ENCODE results near the gene KREMEN1. TPM values are rescaled to one million over a fixed set of nuclear protein-coding genes. Genes with fewer than 3 reads are reported as not detected.

KREMEN1 gene
- total RNA-seq, 1 donor from 2014 or later, result 5.8 TPM

DNA sequence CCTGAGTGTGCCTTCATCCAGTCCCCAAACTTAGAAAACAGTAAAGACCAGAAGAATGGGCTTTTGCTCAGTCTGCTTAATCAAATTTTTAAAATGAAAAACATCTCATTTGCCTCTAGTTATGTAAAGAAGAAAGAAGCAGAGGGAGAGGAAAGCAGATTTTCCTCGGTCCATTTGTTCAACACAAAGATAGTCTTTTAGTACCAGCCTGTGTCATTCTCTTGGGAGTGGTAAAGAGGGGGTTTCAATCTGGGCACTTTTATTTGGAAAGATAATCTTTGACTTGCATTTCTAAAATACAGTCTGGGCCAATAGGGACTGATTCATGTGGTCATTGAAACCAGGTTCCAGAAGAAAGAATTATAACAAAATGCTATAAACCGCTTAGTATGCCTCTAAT is 29.5 kb downstream of the KREMEN1 start:
- DNase-seq (ENCODE audit: low read depth) (no peak), FAIRE-seq (no peak)
- H3K27me3 ChIP-seq (ENCODE audit: control insufficient read depth, insufficient read depth, low read length), result no peaks in the 10 kb centered on the region
- no peak overlapping the region for H3K4me3 ChIP-seq (ENCODE audit: low read depth, low read length)
- H3K36me3 ChIP-seq (ENCODE audit: control insufficient read depth, insufficient read depth, low read length), result peaks cover 3% of the 10 kb centered on the region
- TF ChIP-seq, protein P1, sequence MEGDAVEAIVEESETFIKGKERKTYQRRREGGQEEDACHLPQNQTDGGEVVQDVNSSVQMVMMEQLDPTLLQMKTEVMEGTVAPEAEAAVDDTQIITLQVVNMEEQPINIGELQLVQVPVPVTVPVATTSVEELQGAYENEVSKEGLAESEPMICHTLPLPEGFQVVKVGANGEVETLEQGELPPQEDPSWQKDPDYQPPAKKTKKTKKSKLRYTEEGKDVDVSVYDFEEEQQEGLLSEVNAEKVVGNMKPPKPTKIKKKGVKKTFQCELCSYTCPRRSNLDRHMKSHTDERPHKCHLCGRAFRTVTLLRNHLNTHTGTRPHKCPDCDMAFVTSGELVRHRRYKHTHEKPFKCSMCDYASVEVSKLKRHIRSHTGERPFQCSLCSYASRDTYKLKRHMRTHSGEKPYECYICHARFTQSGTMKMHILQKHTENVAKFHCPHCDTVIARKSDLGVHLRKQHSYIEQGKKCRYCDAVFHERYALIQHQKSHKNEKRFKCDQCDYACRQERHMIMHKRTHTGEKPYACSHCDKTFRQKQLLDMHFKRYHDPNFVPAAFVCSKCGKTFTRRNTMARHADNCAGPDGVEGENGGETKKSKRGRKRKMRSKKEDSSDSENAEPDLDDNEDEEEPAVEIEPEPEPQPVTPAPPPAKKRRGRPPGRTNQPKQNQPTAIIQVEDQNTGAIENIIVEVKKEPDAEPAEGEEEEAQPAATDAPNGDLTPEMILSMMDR (IDR thresholded peaks at IDR 0.05; ENCODE audit: insufficient read depth, low read length, severe bottlenecking), result no peak

DNA sequence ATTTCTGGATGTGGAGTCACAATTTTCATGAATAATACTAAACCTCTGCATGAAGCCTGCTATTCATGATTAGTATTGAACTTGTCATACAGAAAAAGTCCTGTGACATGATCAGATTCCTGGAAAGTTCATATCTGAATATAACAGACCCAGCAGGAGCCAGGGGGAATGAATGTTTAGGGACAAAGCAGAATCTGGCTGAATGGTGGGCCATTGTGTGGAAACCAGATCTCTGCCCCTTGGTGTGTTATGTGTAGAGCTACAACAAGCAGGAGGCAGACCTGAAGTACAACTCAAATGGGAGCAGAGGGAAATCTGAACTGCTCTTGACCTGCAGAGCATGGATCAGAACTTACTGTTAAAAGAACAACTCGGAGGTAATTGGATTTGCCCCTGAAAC is 30.3 kb downstream of the KREMEN1 start:
- Histone ChIP-seq H3K4me3 (ENCODE audit: low read depth, low read length) (no peak overlapping the region), H3K27me3 (ENCODE audit: control insufficient read depth, insufficient read depth, low read length) (no peaks in the 10 kb centered on the region), H3K36me3 (ENCODE audit: control insufficient read depth, insufficient read depth, low read length) (peaks cover 3% of the 10 kb centered on the region)
- TF ChIP-seq, protein P1 (IDR thresholded peaks at IDR 0.05; ENCODE audit: insufficient read depth, low read length, severe bottlenecking), result no peak
- FAIRE-seq, result no peak
- no peak for DNase-seq (ENCODE audit: low read depth)

DNA sequence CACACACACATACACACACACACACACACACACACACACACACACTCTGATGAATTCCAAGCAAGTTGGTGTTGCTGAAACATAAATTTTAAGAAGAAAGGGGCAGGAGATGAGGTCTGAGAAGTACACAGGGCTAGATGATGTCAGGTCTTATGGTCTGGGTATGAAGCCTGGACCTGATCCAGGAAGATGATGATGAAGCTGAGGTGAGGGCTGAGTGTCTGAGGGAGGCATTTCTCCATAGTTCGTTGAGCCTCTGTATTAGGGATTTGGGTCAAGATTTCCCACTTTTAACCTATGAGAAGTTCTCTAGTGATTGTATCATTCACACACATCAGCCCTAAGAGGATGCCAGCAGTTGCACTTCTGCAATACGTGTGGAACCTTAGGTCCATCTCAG is 32.6 kb downstream of the KREMEN1 start:
- Histone ChIP-seq H3K27me3 (ENCODE audit: control insufficient read depth, insufficient read depth, low read length) (no peaks in the 10 kb centered on the region), H3K36me3 (ENCODE audit: control insufficient read depth, insufficient read depth, low read length) (peaks cover 2% of the 10 kb centered on the region), H3K4me3 (ENCODE audit: low read depth, low read length) (no peak overlapping the region)
- FAIRE-seq, result no peak
- no peak for DNase-seq (ENCODE audit: low read depth)
- TF ChIP-seq, protein P1 (IDR thresholded peaks at IDR 0.05; ENCODE audit: insufficient read depth, low read length, severe bottlenecking), result no peak

DNA sequence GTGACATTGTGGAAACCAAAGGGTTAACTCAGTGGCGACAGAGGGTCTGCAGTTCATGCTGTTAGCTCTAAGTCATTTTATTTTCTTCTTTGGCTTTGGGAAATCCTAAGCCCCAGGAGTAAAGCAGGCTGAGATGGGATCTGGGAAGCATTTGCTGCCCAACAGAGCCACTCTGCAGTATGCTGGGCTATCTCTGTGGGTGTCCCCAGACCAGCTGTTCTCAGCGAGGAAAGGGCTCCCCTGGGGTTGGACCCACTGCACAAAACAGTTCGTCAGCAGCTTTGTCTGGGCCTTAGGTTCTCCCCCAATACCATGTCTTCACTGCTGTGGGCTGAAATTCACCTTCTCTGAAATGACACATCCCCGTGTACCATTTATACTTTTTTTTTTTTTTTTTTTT is 34.0 kb downstream of the KREMEN1 start:
- Histone ChIP-seq H3K27me3 (ENCODE audit: control insufficient read depth, insufficient read depth, low read length) (no peaks in the 10 kb centered on the region), H3K36me3 (ENCODE audit: control insufficient read depth, insufficient read depth, low read length) (peaks cover 2% of the 10 kb centered on the region), H3K4me3 (ENCODE audit: low read depth, low read length) (no peak overlapping the region)
- TF ChIP-seq, protein P1 (IDR thresholded peaks at IDR 0.05; ENCODE audit: insufficient read depth, low read length, severe bottlenecking), result no peak
- DNase-seq (ENCODE audit: low read depth) (no peak), FAIRE-seq (no peak)

DNA sequence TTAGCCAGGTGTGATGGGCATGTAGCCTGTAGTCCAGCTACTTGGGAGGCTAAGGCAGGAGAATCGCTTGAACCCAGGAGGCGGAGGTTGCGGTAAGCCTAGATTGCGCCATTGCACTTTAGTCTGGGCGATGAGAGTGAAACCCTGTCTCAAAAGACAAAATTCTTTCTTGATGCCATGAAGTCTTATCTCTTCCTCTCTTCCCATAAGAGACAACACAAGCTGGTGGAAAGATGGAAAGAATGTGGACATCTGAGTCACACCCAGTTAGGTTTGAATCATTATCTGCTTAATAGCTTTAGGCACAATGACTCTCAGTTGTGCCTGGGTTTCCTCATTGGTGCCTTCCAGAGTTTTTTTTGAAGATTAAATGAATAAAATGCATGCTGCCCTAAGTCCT is 35.3 kb downstream of the KREMEN1 start:
- TF ChIP-seq, protein P1 (IDR thresholded peaks at IDR 0.05; ENCODE audit: insufficient read depth, low read length, severe bottlenecking), result no peak
- FAIRE-seq (peak; percentile 92), DNase-seq (ENCODE audit: low read depth) (peak; percentile 83)
- Histone ChIP-seq H3K27me3 (ENCODE audit: control insufficient read depth, insufficient read depth, low read length) (no peaks in the 10 kb centered on the region), H3K4me3 (ENCODE audit: low read depth, low read length) (no peak overlapping the region), H3K36me3 (ENCODE audit: control insufficient read depth, insufficient read depth, low read length) (peaks cover 2% of the 10 kb centered on the region)

DNA sequence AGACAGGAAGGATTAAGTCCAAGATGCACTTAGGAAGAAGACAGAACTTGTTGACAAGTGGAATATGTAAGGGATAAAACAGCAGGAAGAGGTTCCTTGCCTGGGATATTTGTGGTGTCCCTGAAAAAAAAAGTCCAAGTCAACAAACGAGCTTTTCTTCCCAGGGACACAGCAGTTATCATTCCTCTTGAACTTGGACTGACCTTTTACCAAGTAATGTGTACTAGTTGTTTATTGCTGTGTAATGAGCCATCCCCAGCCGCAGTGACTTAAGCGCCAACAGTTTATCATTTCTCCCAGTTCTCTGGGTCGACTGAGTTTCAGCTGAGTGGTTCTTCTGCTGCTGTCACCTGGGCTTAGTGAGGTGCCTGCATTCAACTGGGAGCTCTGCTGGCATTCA is 37.0 kb downstream of the KREMEN1 start:
- FAIRE-seq (peak; percentile 13), DNase-seq (ENCODE audit: low read depth) (no peak)
- TF ChIP-seq, protein P1 (IDR thresholded peaks at IDR 0.05; ENCODE audit: insufficient read depth, low read length, severe bottlenecking), result no peak
- H3K27me3 ChIP-seq (ENCODE audit: control insufficient read depth, insufficient read depth, low read length), result no peaks in the 10 kb centered on the region
- H3K4me3 ChIP-seq (ENCODE audit: low read depth, low read length), result no peak overlapping the region
- H3K36me3 ChIP-seq (ENCODE audit: control insufficient read depth, insufficient read depth, low read length), result no peaks in the 10 kb centered on the region

Measured in bronchial epithelial cell (primary cell).